ES-I3 (cell line): ENCODE data around the gene LRRC8B.
"Not testable (repeated sequence)": the region's sequence is repeated elsewhere in the genome, so short reads cannot be mapped to it uniquely, and the experiment has no call there.

Experiments used
- H3K36me3 ChIP-seq: 2 replicates; pipeline ENCODE4 v1.6.1; 2013; ENCODE audit warnings: mild to moderate bottlenecking, low read length, control low read depth, moderate library complexity; ENCODE audit not compliant: insufficient read depth
- H3K4me1 ChIP-seq: 2 replicates; pipeline ENCODE4 v1.6.1; 2013; ENCODE audit warnings: mild to moderate bottlenecking, control low read depth, low read length; ENCODE audit not compliant: insufficient read depth
- H3K9ac ChIP-seq: 2 replicates; pipeline ENCODE4 v1.6.1; 2013; ENCODE audit warnings: low read depth, mild to moderate bottlenecking, low read length, moderate library complexity
- H3K9me3 ChIP-seq: 2 replicates; pipeline ENCODE4 v1.6.1; 2013; ENCODE audit warnings: mild to moderate bottlenecking, low read length, moderate library complexity; ENCODE audit not compliant: control insufficient read depth, insufficient read depth

The LRRC8B gene

GRCh38 chr1:89532228-89532627 lies 7.6 kb downstream of the LRRC8B start:
- Histone ChIP-seq H3K4me1 (peaks cover 4% of the 10 kb centered on the region; the same call in 1 of the 2 replicates), H3K9me3 (no peaks in the 10 kb centered on the region), H3K36me3 (no peaks in the 10 kb centered on the region), H3K9ac (no peak overlapping the region)

- Histone ChIP-seq H3K4me1 (peaks cover 4% of the 10 kb centered on the region; the same call in 1 of the 2 replicates), H3K9me3 (no peaks in the 10 kb centered on the region), H3K36me3 (no peaks in the 10 kb centered on the region), H3K9ac (no peak overlapping the region)
Observed at GRCh38 chr1:89532866-89533265, 8.2 kb downstream of the LRRC8B start.

DNA sequence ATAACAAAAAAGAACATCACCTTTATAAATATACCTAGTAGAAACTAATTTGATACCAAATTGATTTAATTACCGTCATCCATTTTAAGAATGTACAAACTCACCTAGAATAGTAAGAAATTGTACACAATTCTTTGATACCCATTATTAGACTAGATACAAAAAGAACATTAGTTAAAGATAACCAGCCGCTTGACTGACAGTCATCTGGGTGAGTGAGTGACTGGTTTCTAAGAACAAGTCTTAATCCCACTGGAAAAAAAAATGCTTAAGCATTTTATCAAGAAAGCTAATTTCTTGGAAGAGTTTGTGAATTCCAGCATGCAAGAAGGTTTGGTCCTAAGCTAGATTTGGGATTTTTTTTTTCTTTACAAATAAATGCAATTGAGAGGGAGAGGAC lies 10.9 kb downstream of the LRRC8B start:
- Histone ChIP-seq H3K36me3 (no peaks in the 10 kb centered on the region), H3K4me1 (peaks cover 4% of the 10 kb centered on the region; the same call in 1 of the 2 replicates), H3K9ac (no peak overlapping the region), H3K9me3 (no peaks in the 10 kb centered on the region)

DNA sequence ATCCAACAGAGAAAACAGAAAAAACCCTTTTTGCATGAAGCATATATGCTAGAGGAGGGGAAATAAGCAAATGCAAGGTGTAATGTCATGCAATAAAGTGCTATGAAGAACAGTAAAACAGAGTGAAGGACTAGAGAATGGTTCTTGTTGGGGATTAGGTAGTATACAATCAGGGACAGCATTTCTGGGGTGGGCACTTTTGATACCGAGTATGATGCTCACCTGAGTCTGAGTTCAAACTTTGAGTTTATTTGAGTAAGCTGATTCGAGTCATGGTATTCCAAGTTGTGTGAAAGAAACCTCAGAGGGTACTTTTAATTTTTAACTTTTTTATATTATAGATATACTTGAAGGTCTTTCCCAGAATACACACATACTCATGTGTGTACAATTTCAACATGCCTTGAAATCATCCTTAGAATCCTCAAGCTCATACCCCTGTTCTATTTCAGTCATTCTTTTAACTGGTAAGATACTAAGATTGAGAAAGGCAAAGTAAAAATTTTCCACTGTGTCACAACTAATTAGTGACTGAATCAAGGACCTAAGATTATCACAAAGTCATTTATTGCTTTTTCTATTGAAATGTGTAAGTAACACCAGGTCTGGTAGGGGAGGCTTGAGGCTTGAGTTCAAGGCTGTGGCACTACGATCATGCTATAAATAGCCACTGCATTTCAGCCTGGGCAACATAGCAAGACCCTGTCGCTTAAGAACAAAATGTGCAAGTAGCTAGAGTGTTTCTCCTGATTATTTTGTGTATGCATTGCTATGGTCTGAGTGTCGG lies 12.1 kb downstream of the LRRC8B start:
- no peaks in the 10 kb centered on the region for H3K4me1 ChIP-seq
- no peaks in the 10 kb centered on the region for H3K9me3 ChIP-seq
- H3K9ac ChIP-seq, result no peak overlapping the region
- H3K36me3 ChIP-seq, result no peaks in the 10 kb centered on the region

- Histone ChIP-seq H3K9me3 (no peaks in the 10 kb centered on the region), H3K4me1 (no peaks in the 10 kb centered on the region), H3K36me3 (no peaks in the 10 kb centered on the region), H3K9ac (no peak overlapping the region)
Observed at GRCh38 chr1:89538361-89538760, 13.7 kb downstream of the LRRC8B start.

DNA sequence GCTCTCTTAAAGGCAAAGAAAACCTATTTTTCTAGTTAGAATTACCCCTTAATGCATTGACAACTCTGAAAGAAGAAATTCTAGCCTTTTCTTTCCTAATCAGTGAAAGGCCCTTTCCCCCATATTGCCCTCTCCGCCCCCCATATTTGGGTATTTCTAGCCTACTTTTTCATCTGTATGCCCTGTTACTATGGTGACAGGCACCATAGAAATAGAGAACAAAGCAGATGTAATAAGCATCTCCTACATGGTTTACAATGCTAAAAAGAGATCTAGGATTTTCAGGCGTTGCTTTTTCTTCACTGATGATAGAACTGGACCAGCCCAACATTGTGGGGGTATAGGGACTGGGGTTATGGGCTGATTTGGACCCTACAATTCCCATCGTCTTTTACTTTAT lies 14.5 kb downstream of the LRRC8B start:
- Histone ChIP-seq H3K9ac (no peak overlapping the region), H3K9me3 (no peaks in the 10 kb centered on the region), H3K36me3 (no peaks in the 10 kb centered on the region), H3K4me1 (no peaks in the 10 kb centered on the region)

DNA sequence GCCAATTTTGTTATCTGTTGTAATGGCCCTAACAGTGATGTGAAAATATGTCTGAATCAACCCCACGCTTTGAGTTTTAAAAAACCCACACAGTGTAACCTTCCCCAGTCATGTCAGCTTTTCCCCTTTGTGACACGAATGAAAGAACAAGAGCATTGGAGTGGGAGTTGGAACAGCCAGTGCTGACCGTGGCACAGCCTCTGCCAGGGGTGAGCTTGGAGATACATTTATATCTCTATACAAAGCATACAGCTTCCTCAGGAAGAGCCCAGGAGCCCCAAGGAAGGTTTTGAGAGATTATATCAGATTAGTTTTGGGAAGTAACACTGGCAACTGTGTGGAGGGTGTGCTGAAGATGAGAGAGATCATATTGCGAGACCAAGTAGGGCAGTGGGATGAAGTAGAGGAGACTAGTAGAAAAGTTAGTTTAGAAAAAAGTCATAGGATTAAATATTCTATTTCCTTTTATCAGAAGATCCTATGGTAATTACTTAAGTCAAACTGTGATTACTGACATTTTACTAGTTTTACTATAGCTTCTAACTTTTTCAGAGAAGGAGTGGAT lies 15.9 kb downstream of the LRRC8B start:
- Histone ChIP-seq H3K9me3 (no peaks in the 10 kb centered on the region), H3K36me3 (no peaks in the 10 kb centered on the region), H3K4me1 (no peaks in the 10 kb centered on the region), H3K9ac (no peak overlapping the region)

DNA sequence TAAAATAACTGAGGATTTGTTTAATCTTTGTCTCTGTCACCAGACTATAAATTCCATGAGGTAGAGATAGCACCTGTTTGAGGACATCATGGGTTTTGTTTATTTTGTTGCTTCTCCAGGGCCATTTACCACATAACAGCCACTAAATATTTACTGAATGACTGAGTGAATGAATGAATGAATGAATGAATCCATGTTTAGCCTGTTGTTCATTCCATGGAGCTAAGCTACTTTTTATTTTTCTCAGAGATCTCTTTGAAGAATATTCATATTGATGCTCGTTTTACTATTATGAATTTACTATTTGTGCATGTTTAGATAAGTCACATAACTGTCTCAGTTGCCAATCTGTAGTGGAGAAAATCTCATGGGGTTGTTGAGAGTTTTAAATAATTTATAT lies 17.7 kb downstream of the LRRC8B start:
- H3K36me3 ChIP-seq, result no peaks in the 10 kb centered on the region
- H3K9ac ChIP-seq, result no peak overlapping the region
- no peaks in the 10 kb centered on the region for H3K9me3 ChIP-seq
- no peaks in the 10 kb centered on the region for H3K4me1 ChIP-seq

DNA sequence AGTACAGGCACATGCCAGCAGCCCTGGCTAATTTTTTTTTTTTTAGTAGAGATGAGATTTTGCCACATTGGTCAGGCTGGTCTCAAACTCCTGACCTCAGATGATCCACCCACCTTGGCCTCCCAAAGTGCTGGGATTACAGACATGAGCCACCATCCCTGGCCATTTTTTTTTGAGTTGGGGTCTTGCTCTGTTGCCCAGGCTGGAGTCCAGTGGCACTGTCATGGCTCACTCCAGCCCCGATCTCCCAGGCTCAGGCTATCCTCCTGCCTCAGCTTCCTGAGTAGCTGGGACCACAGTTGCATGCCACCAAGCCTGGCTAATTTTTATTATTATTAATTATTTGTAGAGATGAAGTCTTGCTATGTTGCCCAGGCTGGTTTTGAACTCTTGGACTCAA lies 19.0 kb downstream of the LRRC8B start:
- not testable (repeated sequence) for H3K4me1 ChIP-seq, H3K36me3 ChIP-seq, H3K9me3 ChIP-seq, H3K9ac ChIP-seq

GRCh38 chr1:89545264-89546038 lies 20.8 kb downstream of the LRRC8B start:
- H3K36me3 ChIP-seq, result no peaks in the 10 kb centered on the region
- no peaks in the 10 kb centered on the region for H3K9me3 ChIP-seq
- H3K4me1 ChIP-seq, result 0 out of 2 replicates have a peak, but pooled peaks cover 4% of the 10 kb centered on the region
- no peak overlapping the region for H3K9ac ChIP-seq

GRCh38 chr1:89546082-89546889 lies 21.7 kb downstream of the LRRC8B start:
- Histone ChIP-seq H3K4me1 (0 out of 2 replicates have a peak, but pooled peaks cover 4% of the 10 kb centered on the region), H3K9me3 (no peaks in the 10 kb centered on the region), H3K9ac (no peak overlapping the region), H3K36me3 (no peaks in the 10 kb centered on the region)

GRCh38 chr1:89546934-89547562 lies 22.4 kb downstream of the LRRC8B start:
- Histone ChIP-seq H3K36me3 (no peaks in the 10 kb centered on the region), H3K9me3 (no peaks in the 10 kb centered on the region), H3K9ac (no peak overlapping the region), H3K4me1 (0 out of 2 replicates have a peak, but pooled peaks cover 4% of the 10 kb centered on the region)

- Histone ChIP-seq H3K4me1 (0 out of 2 replicates have a peak, but pooled peaks cover 4% of the 10 kb centered on the region), H3K9ac (no peak overlapping the region)
Observed at GRCh38 chr1:89547563-89548116, 23.0 kb downstream of the LRRC8B start.

More at GRCh38 chr1:89547563-89548116, 23.0 kb downstream of the LRRC8B start:
- Histone ChIP-seq H3K36me3 (no peaks in the 10 kb centered on the region), H3K9me3 (no peaks in the 10 kb centered on the region)
